Brain microvascular endothelial cell (primary cell): Measurements from ENCODE around the gene KRTAP20-2.

Experiments
- DNase-seq: peaks from one replicate; pipeline ENCODE4 v3.0.0-alpha.2; 2020
- H3K27ac ChIP-seq: fragments of 250-450 bp; sonication (Bioruptor Pico); 2 replicates; pipeline ENCODE4 v1.5.1; 2020; ENCODE audit warnings: mild to moderate bottlenecking, moderate library complexity
- H3K27me3 ChIP-seq: fragments of 250-450 bp; sonication (Bioruptor Pico); replicated peaks from 2 replicates; pipeline ENCODE4 v1.5.1; 2020; ENCODE audit warnings: mild to moderate bottlenecking
- H3K36me3 ChIP-seq: fragments of 250-450 bp; sonication (Bioruptor Pico); replicated peaks from 2 replicates; pipeline ENCODE4 v1.5.1; 2020; ENCODE audit warnings: mild to moderate bottlenecking
- H3K4me3 ChIP-seq: 2 replicates; pipeline ENCODE4 v1.5.1; 2011; ENCODE audit warnings: low read depth, mild to moderate bottlenecking, control low read depth, low read length, moderate library complexity
- in situ Hi-C: cut with HindIII; loops from 2 replicates; pipeline ENCODE4 v1.10.0; 2017; ENCODE audit warnings: low sequenced_read_pairs, low pct_ligation_motif_present
- TF ChIP-seq, protein P1 (sequence below): IDR thresholded peaks from 2 replicates; pipeline ENCODE4 v1.5.1; 2011; ENCODE audit warnings: low read depth, mild to moderate bottlenecking, moderate library complexity, low read length, control low read depth, inconsistent platforms; ENCODE audit errors: missing control alignments

The KRTAP20-2 gene

DNA sequence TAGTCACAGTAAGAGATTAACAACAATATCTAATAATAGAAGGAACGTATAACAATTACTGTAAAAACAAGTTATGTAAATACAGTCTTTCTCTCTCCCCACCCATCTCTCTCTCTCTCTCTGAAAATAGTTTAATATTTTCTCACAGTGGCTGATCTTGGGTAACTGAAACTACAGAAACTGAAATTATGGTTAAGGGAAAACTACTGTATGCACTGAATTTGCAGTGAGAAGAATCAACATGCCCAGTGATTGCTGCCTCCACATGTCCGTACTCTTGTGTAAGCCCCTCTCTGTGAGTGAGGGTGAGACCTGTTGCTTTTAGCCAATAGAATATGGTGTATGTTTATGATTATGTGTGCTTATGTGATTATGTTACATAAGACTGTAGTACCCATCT, 22.9 kb upstream of the KRTAP20-2 start:
- Histone ChIP-seq H3K36me3 (no peaks in the 10 kb centered on the region), H3K27ac (no peak overlapping the region), H3K4me3 (no peak overlapping the region), H3K27me3 (no peaks in the 10 kb centered on the region)
- DNase-seq, result no peak
- in situ Hi-C loops, result no loop called here
- TF ChIP-seq, protein P1, sequence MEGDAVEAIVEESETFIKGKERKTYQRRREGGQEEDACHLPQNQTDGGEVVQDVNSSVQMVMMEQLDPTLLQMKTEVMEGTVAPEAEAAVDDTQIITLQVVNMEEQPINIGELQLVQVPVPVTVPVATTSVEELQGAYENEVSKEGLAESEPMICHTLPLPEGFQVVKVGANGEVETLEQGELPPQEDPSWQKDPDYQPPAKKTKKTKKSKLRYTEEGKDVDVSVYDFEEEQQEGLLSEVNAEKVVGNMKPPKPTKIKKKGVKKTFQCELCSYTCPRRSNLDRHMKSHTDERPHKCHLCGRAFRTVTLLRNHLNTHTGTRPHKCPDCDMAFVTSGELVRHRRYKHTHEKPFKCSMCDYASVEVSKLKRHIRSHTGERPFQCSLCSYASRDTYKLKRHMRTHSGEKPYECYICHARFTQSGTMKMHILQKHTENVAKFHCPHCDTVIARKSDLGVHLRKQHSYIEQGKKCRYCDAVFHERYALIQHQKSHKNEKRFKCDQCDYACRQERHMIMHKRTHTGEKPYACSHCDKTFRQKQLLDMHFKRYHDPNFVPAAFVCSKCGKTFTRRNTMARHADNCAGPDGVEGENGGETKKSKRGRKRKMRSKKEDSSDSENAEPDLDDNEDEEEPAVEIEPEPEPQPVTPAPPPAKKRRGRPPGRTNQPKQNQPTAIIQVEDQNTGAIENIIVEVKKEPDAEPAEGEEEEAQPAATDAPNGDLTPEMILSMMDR, result no peak

DNA sequence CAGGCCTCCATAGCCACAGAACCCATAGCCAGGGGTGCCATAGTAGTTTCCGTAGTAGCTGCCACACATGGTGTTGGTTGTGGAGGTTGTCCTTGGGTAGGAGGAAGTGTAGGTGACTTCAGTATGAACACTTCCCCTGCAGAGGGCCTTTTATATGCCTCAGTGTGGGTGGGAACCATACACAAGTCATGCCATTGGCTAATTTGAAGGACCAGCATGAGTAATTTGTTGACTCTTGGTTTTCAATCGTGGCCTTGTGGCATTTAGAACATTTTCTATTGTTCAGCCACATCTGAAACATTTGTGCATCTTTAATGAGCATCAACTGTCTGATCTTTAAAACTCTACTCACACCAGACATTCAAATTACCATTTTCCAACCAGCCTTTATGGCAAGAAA, 21.2 kb upstream of the KRTAP20-2 start, which contains the start of gene KRTAP6-1:
Gene KRTAP6-1 (minus strand): TSS at position 95 of the 400 bp plus-strand sequence. CDS start 26 bp downstream, at position 69.
- TF ChIP-seq, protein P1, result no peak
- no peaks in the 10 kb centered on the region for H3K36me3 ChIP-seq
- H3K4me3 ChIP-seq, result no peak within 1 kb of the TSS
- in situ Hi-C loops, result no loop called here
- H3K27ac ChIP-seq, result no peak within 1 kb of the TSS
- DNase-seq, result no peak
- H3K27me3 ChIP-seq, result no peaks in the 10 kb centered on the region

DNA sequence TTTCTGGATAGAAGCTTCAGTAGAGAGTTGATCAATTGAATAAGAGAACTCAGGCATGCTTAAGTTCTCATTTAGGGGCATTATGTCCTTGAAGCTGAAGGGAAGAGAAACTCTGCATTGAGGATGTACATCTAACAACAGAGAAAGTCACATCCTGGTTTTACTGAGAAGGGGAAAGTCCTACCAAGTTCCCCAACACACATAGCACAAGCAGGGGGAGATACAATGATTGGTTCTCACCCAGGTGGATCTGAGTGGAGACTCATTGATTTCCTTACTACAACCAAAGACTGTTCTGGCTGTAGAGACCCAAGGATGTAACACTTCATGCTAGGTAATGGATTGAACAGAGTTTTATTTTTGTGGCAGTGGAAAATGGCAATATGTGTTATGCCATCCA, 19.8 kb upstream of the KRTAP20-2 start:
- TF ChIP-seq, protein P1, result no peak
- H3K36me3 ChIP-seq, result no peaks in the 10 kb centered on the region
- no peak for DNase-seq
- no peak overlapping the region for H3K4me3 ChIP-seq
- no peaks in the 10 kb centered on the region for H3K27me3 ChIP-seq
- no peak overlapping the region for H3K27ac ChIP-seq
- in situ Hi-C loops, result no loop called here

DNA sequence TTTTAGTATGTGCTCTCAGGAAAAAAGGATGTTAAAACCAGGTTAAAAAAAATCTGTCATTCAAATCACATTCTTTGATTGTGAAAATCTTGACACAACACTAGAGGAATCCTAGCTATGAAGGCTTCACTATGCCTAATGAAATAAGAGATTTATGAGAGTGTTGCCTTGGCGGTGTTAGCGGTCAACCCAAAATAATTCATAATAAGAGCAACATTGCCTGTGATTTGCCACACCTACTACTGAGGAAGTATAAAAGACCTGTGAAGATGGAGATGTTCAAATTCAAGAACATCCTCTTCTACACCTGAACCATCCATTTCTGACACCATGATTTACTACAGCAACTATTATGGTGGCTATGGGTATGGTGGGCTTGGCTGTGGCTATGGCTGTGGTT, 18.9 kb upstream of the KRTAP20-2 start, which contains the start of gene KRTAP20-1:
Gene KRTAP20-1 (plus strand): TSS at position 301 of the 400 bp plus-strand sequence. CDS start 30 bp downstream, at position 331.
- Histone ChIP-seq H3K27ac (no peak within 1 kb of the TSS), H3K4me3 (no peak within 1 kb of the TSS), H3K27me3 (no peaks in the 10 kb centered on the region), H3K36me3 (no peaks in the 10 kb centered on the region)
- no peak for DNase-seq
- in situ Hi-C loops, result no loop called here
- TF ChIP-seq, protein P1, result no peak

- in situ Hi-C loops, result no loop called here
- TF ChIP-seq, protein P1, result no peak
Measured at GRCh38 chr21:30620080-30620479, 14.9 kb upstream of the KRTAP20-2 start.

DNA sequence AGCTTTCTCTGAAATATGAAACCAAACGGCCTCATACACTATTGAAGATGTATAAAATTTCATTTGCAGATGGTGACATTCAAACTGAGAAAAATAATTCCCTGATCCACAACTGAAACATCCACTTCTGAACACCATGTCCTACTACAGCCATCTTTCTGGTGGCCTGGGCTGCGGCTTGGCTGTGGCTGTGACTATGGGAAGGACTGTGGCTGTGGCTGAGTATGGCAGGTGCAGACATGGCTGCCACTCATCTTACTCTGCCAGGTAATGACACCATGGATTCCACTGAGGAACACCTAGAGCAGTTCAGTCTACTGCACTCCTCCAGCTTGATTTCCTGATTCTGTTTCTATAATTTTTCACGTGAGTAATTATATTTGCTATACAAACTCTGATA, 14.5 kb upstream of the KRTAP20-2 start, which contains the start of gene KRTAP20-4:
Gene KRTAP20-4 (plus strand): TSS at position 106 of the 400 bp plus-strand sequence.
- Histone ChIP-seq H3K4me3 (no peak within 1 kb of the TSS), H3K36me3 (no peaks in the 10 kb centered on the region), H3K27ac (no peak within 1 kb of the TSS), H3K27me3 (no peaks in the 10 kb centered on the region)
- TF ChIP-seq, protein P1, result no peak
- no peak for DNase-seq
- in situ Hi-C loops, result no loop called here

More at GRCh38 chr21:30620080-30620479, 14.9 kb upstream of the KRTAP20-2 start:
- no peak for DNase-seq
- Histone ChIP-seq H3K36me3 (no peaks in the 10 kb centered on the region), H3K27me3 (no peaks in the 10 kb centered on the region), H3K4me3 (no peak overlapping the region), H3K27ac (no peak overlapping the region)
